Subcutaneous abdominal adipose tissue (tissue), 5 donors: ENCODE results near the gene TUSC2.

Experiments used
- H3K27ac ChIP-seq: one replicate; pipeline ENCODE4 v1.7.0; 2013; ENCODE audit warnings: low read depth, mild to moderate bottlenecking, inconsistent platforms, low read length, moderate library complexity
- H3K27me3 ChIP-seq, 5 donors: one replicate each; pipeline ENCODE4 v1.7.0; 2013; ENCODE audit warnings: low read length in 5 of 5, inconsistent platforms in 1 of 5; ENCODE audit not compliant: control insufficient read depth in 5 of 5, insufficient read depth in 4 of 5
- H3K36me3 ChIP-seq, 5 donors: one replicate each; pipeline ENCODE4 v1.7.0; 2013; ENCODE audit warnings: low read length in 5 of 5; ENCODE audit not compliant: control insufficient read depth in 5 of 5, insufficient read depth in 5 of 5
- H3K4me1 ChIP-seq, 5 donors: one replicate each; pipeline ENCODE4 v1.7.0; 2013; ENCODE audit warnings: low read length in 5 of 5, mild to moderate bottlenecking in 3 of 5, moderate library complexity in 1 of 5; ENCODE audit not compliant: control insufficient read depth in 5 of 5, insufficient read depth in 5 of 5
- H3K4me3 ChIP-seq, 5 donors: one replicate each; pipeline ENCODE4 v1.7.0; 2013; ENCODE audit warnings: low read length in 5 of 5, low read depth in 1 of 5
- H3K9ac ChIP-seq, 5 donors: one replicate each; pipeline ENCODE4 v1.7.0; 2013; ENCODE audit warnings: low read length in 5 of 5, mild to moderate bottlenecking in 4 of 5, moderate library complexity in 3 of 5
- H3K9me3 ChIP-seq, 5 donors: one replicate each; pipeline ENCODE4 v1.7.0; 2013; ENCODE audit warnings: low read length in 5 of 5; ENCODE audit not compliant: control insufficient read depth in 5 of 5
- donor health status: healthy.
- donor health status: healthy.
- donor health status: healthy.
- donor health status: healthy.
- donor health status: healthy.

TUSC2 gene

DNA sequence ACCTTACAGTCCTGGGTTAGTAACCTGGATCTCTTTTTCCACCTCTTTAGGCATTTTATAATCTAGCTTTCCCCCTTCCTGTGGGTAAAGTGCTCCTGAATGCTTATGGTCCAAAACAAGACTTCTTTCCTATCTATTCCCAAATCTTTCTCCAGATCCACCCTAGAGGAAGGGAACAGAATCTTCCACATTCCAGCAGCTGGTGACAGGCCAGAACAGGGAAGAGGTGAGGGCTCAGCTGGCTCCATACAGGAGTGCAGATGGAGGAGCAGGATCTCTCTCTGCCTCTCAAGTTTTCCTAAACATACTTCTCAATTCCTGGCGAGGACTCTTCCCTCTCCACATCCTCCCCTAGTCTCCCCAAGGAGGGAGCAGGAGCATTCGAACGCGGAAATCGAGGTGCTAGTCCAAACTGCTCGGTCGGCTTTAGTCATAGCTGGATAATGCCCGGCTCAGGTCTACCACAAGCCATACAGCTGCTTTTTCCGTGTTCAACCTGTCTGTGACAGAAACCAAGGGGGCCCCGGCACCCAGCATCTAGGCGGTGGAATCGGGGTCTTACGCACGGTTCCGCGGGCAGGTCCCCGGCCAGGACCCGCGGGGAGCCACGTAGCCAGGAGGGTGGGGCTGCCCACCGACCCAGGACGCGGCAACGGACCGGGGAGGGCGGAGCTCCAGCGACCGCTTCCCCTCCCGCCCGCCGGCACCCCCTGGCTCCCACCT is 8.6 kb upstream of the TUSC2 start:
- peak overlapping the region; percentile 92 for H3K27ac ChIP-seq
- H3K4me1 ChIP-seq, result peaks cover 17 to 85% (median 78%) of the 10 kb centered on the region in 5 donors
- no peaks in the 10 kb centered on the region for H3K9me3 ChIP-seq
- peak overlapping the region; percentile 75 to 92 (median 86) for H3K4me3 ChIP-seq
- peaks cover 0 to 11% (median 7%) of the 10 kb centered on the region in 5 donors for H3K36me3 ChIP-seq
- H3K9ac ChIP-seq, result peak overlapping the region; percentile 71 to 94 (median 92)
- no peaks in the 10 kb centered on the region for H3K27me3 ChIP-seq

DNA sequence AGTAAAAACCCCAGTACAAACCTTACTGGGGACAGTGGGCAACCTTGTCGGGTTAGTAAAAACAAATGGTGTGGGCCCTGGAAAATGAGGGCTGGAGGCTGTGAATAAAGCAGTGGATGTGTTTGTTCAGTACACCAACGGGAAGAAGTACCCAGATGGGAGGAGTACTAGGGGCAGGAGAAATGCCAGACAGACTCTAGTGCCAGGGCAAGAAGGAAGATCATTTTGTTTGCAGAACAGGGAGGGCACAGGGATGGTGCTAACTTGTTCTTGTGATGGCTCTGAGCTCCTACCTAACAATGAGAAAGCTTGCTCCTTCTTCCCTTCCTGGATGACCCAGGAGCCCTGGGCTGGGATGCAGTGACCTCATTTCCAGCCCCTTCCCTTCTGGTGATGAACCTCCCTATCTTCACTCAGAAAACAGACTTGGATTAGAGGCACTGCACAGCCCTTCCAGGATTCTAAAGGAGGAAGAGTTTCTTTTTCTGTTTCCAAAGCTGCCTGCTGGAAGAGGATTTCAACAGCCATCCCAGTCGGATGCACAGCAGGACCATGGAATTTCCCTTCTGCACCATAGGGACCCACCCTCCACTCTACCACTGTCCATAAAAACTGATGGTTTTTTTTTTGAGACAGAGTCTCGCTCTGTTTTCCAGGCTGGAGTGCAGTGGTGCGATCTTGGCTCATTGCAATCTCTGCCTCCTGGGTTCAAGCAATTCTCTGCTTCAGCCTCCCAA is 6.5 kb upstream of the TUSC2 start:
- Histone ChIP-seq H3K4me1 (peaks cover 17 to 64% (median 58%) of the 10 kb centered on the region in 5 donors), H3K27me3 (no peaks in the 10 kb centered on the region), H3K9me3 (no peaks in the 10 kb centered on the region), H3K27ac (peak overlapping the region; percentile 92), H3K9ac (peak overlapping the region; percentile 23 to 53 (median 32)), H3K36me3 (peaks cover 4 to 32% (median 28%) of the 10 kb centered on the region in 5 donors), H3K4me3 (peak overlapping the region in 4 of 5 donors; percentile 0 to 50 (median 26))

GRCh38 chr3:50333744-50334328 is 5.8 kb upstream of the TUSC2 start:
- H3K27ac ChIP-seq, result peak overlapping the region; percentile 92
- H3K27me3 ChIP-seq, result no peaks in the 10 kb centered on the region
- H3K4me1 ChIP-seq, result peaks cover 17 to 58% (median 53%) of the 10 kb centered on the region in 5 donors
- H3K36me3 ChIP-seq, result peaks cover 4 to 36% (median 31%) of the 10 kb centered on the region in 5 donors
- H3K9ac ChIP-seq, result peak overlapping the region; percentile 23 to 53 (median 39)
- H3K9me3 ChIP-seq, result no peaks in the 10 kb centered on the region
- H3K4me3 ChIP-seq, result peak overlapping the region in 3 of 5 donors; percentile 0 to 50 (median 16)

DNA sequence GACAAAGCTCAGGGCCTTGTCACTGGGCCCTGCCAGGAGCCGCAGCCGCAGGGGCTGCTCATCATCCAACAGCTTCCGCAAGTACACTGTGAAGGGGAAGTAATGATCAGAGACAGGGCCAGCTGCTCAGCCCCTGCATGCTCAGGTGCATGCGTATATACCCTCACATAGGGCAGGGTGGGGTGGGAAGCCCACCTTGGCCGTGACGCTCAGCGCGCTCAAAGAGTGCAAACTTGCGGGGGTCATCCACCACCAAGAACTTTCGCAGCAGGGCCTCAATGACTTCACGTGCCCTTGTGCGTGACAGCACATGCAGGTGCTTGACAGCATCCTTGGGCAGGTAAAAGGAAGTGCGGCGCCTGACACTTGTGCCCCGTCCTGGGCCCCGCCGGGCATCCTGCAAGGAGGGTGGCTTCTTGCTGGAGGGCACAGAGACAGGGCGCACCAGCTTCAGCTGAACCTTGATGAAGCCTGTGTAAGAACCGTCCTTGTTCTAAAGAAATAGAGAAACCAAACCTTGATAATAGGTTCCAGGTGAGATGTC is 3.4 kb upstream of the TUSC2 start:
- H3K27ac ChIP-seq, result no peak overlapping the region
- peaks cover 16 to 58% (median 54%) of the 10 kb centered on the region in 5 donors for H3K4me1 ChIP-seq
- H3K27me3 ChIP-seq, result no peaks in the 10 kb centered on the region
- no peak overlapping the region for H3K4me3 ChIP-seq
- no peaks in the 10 kb centered on the region for H3K9me3 ChIP-seq
- H3K36me3 ChIP-seq, result peaks cover 4 to 36% (median 31%) of the 10 kb centered on the region in 5 donors
- H3K9ac ChIP-seq, result no peak overlapping the region

- Histone ChIP-seq H3K27me3 (no peaks in the 10 kb centered on the region), H3K4me1 (peaks cover 15 to 52% (median 46%) of the 10 kb centered on the region in 5 donors), H3K27ac (no peak overlapping the region), H3K9ac (no peak overlapping the region), H3K4me3 (no peak overlapping the region), H3K36me3 (peaks cover 4 to 47% (median 40%) of the 10 kb centered on the region in 5 donors), H3K9me3 (no peaks in the 10 kb centered on the region)
Observed at GRCh38 chr3:50330330-50330729, 2.3 kb upstream of the TUSC2 start.

DNA sequence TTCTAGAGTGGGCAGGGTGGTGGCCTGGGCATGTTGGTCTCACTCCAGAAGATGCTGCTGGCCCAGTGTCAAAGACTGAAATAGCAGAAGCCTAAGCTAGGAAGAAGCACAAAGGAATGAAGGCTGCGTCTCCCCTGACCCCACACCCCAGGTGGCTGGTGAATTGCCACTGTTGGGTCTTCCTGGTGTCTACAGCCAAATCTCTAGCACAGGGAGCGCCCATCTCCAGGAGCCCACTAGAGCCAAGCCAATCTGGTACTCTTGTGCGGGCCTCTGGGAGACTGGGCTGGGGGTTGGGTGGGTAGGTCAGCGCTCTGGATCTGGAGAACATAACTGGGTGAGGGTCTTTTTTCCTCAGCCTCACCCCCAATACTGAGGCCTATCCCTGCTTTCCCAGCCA is 894 bp downstream of the TUSC2 start:
- Histone ChIP-seq H3K4me1 (peaks cover 8 to 56% (median 49%) of the 10 kb centered on the region in 5 donors), H3K36me3 (peaks cover 4 to 44% (median 41%) of the 10 kb centered on the region in 5 donors), H3K4me3 (peak overlapping the region; percentile 81 to 89 (median 88)), H3K27ac (peak overlapping the region; percentile 77), H3K27me3 (no peaks in the 10 kb centered on the region), H3K9ac (peak overlapping the region; percentile 84 to 96 (median 92)), H3K9me3 (no peaks in the 10 kb centered on the region)

GRCh38 chr3:50326182-50326541 is 1.9 kb downstream of the TUSC2 start:
- H3K9ac ChIP-seq, result no peak overlapping the region
- H3K9me3 ChIP-seq, result no peaks in the 10 kb centered on the region
- H3K4me1 ChIP-seq, result peaks cover 8 to 59% (median 54%) of the 10 kb centered on the region in 5 donors
- no peak overlapping the region for H3K4me3 ChIP-seq
- H3K27ac ChIP-seq, result no peak overlapping the region
- peaks cover 4 to 34% (median 32%) of the 10 kb centered on the region in 5 donors for H3K36me3 ChIP-seq
- no peaks in the 10 kb centered on the region for H3K27me3 ChIP-seq

DNA sequence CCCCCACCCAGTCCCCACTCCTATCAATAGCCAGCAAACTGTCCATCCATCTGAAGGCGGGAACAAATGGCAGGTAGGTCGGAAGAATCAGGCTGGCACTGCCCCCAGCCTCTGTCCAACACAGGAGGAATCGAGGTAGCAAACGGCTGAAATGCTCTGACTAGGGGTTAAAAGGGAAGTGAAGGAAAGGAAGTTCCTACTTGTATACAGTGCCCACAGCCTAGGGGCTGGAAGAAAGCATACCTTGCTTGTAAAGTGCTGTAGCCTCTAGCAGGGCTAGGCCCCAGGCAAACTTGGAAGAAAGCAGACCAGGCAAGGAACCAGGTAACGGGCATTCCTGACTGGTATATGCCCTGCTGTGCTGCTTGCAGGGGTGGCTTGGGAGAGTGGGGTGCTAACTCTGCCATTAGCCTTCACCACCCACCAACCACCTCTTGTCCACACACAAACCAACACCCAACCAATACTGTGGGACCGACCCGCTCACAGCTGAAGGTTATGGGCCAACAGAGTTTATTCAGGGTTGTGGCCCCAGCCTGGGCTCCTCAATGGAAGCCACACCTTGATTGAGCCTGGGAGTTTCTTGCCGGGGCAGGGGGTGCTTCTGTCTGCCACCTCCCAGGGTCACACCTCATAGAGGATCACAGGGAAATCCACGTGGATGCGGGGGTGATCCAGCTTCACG is 2.4 kb downstream of the TUSC2 start:
- no peaks in the 10 kb centered on the region for H3K9me3 ChIP-seq
- peaks cover 0 to 29% (median 27%) of the 10 kb centered on the region in 5 donors for H3K36me3 ChIP-seq
- H3K4me3 ChIP-seq, result no peak overlapping the region
- H3K9ac ChIP-seq, result peak overlapping the region in 1 of 5 donors; percentile 13
- peaks cover 8 to 62% (median 57%) of the 10 kb centered on the region in 5 donors for H3K4me1 ChIP-seq
- no peaks in the 10 kb centered on the region for H3K27me3 ChIP-seq
- peak overlapping the region; percentile 86 for H3K27ac ChIP-seq

DNA sequence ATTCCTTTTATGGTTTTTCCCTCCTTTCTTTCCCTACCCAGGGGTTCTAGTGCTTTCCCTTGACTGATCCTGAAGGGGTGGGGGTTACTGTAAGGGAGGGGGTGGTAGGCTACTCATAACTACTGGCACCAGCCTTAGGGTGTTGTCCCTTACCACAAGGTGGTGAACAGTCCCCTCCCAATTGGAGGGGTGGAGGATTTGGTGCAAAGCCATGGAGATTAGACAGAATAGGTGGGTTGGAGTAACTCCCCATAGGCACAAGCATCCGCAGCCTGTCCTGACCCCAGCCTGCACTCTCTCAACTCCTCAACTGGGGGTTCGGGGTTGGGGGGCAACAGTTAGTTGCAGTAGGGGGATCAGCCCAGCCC is 2.9 kb downstream of the TUSC2 start:
- peaks cover 0 to 23% (median 21%) of the 10 kb centered on the region in 5 donors for H3K36me3 ChIP-seq
- H3K9ac ChIP-seq, result no peak overlapping the region
- H3K27ac ChIP-seq, result peak overlapping the region; percentile 86
- H3K27me3 ChIP-seq, result no peaks in the 10 kb centered on the region
- peaks cover 11 to 67% (median 62%) of the 10 kb centered on the region in 5 donors for H3K4me1 ChIP-seq
- H3K9me3 ChIP-seq, result no peaks in the 10 kb centered on the region
- no peak overlapping the region for H3K4me3 ChIP-seq
